ENCODE data around the gene ADGRA3.

The ADGRA3 gene

DNA sequence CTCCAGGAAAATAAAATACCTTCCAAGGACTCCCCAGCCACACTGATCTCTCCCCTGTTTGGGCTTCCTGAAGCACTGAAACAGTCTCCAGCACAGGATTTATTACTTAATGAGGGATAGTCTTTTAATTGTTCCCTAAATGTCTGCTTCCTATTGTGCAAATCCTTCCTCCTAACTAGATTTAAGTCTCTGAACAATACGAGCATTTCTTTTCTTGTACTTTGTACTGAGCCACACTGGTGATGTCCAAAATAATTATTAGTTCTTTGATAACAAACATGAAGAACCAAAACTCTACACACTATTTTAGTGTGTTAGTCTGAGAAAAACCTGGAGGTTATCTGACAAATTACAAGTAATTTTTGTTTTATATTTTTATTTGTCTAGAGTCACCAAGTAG lies 5.1 kb downstream of the ADGRA3 start:
- DNase-seq = no peak

DNA sequence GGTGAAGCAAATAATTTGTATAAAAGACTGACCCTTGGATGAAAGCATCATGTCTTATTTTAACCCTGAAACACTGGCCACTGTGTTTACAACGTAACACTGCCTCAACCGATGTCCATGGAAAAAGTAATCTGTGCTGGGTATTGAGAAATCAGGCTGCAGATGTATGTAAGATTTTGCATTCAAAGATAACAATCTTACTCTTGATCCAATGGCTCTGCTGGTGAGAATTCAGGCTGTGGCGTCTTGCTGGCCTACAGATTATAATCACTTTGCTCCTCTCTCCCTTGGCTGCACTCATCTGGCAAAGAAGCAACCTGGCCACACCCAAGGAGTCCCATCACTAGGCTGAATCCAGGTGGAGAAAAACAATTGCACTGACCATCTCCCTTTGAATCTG lies 7.5 kb downstream of the ADGRA3 start:
- DNase-seq = no peak

DNA sequence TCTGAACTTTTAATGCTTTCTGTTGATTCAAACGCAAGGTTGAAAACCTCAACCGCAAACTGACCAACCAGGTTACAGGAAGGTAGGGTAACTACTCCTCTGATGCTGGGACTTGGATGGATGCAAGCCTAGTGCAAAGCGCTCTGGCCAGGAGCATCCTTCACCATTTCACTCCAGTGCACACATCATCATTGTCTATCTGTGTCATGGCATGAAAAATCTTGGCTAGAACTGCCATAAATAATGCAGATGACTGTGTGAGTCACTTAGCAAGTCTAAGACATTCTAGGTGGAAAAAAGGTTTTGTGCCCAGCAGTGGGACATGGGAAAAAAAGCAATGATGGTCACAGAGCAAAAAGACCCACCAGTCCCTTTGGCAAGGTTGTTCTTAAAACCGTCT lies 10.9 kb downstream of the ADGRA3 start:
- DNase-seq = no peak

DNA sequence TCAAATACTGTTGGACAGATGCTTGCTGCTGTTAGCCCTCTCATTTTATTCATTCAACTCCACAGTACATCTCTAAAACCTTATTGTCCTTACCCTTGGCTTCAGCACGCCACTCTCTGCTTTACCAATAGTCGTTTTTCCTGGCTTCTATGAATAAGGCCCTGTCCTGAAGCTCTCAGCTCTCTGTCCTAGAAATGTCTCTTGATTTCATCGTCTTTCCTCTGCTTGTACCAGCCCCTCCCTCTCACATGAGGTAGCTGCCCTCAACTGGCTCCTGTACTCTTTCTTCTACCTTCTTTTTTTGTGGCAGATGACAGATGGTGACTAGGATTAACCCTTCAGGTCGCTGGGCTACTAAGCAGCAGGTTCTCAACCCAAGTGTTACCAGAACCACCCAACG lies 11.4 kb downstream of the ADGRA3 start:
- DNase-seq = no peak

DNA sequence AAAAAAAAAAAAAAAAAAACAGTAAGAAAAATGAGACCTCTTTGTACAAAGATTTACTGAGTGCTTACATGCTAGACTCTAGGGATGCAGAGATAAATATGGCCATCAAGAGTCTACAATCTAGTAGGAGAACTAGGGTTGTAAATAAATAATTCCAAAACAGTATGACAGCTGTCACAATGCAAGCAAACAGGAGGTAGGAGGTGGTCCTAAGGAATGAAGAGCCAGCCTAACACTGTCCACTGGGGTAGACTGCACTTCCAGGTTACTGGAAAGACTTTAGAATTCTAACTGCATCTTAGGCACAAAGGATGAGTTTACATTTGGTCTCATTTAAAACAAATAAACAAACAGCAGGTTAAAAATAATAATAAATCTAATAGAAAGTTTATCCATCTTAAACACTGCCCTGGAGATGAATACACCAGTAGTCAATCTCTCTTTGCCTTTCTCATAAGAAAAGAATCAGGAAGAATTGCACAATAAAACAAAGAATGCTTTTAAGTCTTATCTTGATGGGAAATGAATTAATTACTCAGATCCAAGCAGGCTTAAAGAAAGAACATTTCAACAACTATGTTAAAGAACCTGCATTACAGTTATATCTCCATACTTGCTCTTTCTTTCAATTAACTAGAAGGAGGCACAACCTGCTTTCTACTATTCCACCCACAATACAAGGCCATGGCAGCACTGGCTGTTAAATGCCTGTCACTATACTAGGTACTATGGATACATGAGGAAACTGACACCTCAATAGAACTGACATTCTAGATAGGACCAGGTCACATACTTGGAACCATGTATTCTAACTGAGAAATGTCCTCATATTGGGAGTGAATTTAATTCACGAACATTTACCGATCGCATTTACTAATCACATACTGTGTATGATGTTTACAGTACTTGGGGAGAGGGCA lies 12.7 kb downstream of the ADGRA3 start:
- DNase-seq = no peak

DNA sequence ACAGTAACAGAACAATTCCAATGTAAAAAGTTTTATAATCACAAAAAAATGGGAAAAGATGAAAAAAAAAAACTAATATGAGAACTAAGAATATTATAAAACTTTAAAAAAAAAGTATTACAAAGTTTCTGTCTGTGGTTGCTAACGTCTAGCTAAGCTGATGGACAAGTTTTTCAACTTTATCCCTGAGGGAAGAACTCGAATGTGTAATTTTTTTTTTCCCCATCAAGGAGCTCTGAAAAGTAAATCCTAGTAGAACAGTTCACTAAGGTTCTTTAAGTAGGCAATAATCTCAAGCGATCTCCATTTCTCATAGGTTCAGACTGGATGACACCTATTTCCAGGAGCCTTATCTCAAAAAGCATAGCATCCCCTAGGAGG lies 14.2 kb downstream of the ADGRA3 start:
- DNase-seq = no peak

DNA sequence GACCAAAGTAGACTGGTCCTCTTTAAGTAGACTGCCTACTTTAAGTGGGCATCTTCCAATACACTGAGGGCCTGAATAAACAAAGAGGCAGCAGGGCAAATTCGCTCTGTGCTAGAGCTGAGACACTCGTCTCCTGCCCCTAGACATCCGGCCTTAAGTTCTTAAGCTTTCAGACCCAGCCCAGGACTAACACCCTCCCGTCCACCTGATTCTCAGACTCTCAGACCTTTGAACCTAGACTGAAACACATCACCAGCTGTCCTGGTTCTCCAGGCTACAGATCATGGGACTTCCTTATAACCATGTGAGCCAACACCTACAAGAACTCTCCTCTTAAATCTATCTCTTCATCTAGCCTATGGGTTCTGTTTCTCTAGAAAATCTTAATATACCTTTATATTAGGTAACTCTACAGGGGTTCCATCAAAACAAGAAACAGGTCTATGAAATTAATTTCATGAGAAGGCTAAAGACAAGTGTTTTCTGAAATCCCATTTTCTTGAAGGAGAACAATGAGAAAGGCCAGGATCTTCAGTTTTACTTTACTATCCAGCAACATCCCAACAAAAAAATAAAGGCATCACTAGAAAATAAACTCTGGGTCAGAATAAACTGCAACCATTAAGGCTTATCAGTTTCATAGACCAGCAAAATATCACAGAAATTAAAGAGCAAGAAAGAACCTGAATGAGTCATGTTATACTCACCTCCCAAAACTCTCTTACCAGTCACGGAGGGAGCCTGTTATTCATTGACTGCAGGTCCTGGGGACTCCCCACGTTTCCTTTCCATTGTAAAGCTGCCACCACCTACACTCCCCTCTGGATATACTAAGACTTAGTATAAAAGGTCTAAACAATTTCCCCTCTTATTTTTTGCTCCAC lies 14.8 kb downstream of the ADGRA3 start:
- DNase-seq = no peak

DNA sequence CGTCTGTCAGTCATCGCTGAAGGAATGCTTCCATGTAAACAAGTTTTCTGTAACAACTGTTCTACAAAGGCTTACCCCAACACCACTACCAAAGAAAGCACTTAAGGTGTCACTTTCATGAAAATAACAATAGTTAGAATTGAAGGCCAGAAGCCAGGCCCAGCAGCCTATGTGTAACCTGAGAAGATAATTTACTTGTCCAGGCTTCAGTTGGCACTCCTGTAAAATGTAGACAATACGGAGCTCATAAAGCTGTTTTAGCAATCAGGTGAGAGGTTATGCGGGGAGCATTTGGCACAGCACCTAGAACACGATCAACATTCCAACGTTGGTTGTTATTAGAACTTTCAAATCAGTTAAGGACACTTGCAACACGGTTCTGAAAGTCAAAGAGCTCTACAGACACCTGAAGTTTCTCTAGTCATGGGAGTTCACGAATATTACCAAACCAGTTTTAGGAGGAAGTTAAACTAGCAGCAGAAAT lies 15.7 kb downstream of the ADGRA3 start:
- DNase-seq = peak; percentile 78

DNA sequence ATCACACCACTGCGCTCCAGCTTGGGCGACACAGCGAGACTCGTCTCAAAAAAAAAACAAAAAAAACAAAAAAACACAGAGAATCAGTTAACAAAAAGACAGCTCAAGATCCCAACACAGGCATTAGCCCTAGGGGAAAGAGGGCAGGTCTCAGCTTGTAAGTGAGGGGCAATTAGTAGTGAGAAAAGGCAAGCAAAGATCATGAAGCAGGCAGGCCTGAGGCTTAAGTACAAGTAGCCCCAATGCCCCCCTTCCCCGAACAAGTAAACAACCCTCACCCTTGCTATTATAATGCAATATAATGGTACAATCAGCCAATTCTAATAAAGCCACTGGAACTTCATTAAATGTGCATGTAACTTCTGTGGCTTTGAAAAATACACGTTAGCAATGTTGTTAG lies 17.0 kb downstream of the ADGRA3 start:
- no peak for DNase-seq

DNA sequence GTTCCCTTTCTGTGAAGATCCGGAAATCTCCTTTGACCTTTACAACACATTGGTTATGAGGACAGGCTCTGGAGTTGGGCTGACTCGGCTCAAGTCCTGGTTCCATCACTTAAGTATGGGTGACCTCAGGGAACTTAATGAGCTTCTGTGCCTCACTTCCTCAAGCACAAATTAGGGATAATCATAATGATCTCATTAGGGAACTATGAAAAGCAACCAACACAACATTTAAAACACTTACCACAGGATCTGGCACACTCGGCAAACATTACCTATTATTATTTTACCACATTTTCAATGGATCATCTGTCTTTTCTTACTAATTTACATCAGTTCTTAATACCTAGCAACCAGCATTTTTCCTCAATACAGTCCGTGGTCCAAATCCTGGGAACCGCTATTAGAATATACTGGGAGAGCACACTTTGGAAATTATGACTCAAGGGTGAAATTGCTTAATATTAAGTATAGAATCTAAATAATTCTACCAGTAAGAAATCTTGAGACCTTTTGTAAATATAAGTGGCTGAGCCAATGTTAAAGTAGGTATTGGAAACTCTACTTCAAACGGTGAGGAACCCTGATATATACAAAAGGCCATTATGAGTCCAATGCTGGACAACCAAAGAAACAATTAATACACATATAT lies 19.6 kb downstream of the ADGRA3 start:
- DNase-seq = no peak

DNA sequence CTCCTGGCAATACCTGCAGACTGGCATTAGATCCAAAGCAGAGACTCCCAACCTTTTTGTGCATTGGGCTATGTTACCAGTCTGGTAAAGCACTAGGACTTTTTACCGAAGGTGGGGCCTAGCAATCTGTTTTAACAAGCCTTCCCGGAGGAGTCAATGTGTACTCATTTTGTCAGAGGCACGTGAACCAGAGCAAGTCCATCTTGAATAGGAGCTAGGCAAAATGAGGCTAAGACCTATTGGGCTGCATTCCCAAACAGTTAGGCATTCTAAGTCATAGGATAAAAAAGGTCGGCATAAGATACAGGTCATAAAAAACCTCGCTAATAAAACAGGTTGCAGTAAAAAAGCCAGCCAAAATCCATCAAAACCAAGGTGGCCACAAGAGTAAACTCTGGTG lies 22.3 kb downstream of the ADGRA3 start:
- no peak for DNase-seq

DNA sequence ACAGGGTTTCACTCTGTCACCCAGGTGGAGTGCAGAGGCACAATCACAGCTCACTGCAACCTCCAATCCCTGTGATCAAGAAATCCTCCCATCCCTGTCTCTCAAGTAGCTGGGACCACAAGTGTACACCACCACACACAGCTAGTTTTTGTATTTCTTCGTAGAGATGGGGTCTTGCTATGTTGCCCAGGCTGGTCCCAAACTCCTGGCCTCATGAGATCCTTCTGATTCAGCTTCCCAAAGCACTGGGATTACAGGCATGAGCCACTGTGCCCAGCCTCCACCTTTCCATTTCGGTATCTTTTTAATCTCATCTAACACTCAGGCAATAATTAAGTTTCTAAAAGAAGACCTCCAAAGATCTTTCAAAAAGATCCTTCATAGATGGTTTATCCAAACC lies 22.9 kb downstream of the ADGRA3 start:
- DNase-seq = no peak

DNA sequence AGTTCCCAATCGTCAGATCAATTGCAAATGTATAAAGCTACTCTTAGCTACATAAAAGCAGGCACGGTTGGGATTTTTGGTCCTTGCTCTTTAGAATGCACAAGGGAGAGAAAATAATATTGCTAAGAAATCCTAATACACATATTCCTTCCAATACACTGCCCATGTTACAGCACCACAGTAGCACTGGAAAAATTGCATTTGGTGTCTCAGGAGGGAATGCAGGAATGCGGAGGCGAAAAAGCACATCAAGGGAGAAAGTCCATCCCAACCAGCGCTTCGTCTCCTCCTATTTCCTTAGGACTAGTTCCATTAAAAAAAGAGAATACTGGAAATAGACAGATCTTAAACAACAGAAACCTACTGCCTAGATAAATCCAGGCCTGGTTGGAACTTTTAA lies 23.9 kb downstream of the ADGRA3 start:
- no peak for DNase-seq

DNA sequence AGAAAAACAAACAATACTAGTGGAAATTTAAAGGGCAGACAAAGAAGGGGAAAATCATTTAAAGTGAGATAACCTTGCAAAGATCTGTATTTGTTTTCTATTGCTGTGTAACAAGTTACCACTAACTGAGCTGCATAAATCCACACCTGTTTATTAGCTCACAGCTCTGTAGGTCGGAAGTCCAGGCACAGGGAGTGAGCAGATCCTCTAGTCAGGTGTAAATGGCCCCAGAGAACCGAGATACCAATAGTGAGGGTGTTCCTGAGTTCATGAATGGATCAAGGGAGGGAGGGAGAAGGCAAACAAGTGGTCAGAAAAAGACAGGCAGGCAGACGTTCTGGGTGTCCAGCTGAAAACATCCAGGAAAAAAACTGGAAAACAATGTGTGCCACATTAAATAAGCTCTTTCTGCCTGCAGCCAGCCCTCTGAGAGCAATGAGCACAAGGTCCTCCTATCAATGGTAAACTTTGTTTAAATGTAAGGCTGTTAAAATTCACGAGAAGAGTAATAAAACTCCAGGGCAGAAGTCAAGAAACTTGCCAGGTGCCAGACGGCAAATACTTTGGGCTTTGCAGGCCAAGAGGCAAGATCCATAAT lies 25.0 kb downstream of the ADGRA3 start:
- no peak for DNase-seq

DNA sequence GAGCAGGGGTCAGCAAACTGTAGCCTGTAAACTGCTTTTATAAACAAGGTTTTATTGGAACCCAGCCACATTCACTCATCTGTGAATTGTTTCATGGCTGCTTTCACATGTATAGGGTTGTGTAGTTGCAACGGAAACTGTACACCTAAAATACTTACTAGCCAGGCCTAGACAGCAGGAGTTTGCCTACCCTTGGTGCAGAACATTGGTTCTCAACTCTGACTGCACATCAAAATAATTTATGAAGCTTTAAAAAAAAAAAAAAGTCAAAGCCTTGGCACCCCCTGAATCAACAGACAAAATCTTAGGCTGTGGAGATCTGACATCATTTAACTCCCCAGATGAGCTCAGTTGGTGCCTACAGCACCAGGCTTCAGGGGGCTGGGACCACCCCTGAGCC lies 27.8 kb downstream of the ADGRA3 start:
- peak; percentile 78 for DNase-seq

DNA sequence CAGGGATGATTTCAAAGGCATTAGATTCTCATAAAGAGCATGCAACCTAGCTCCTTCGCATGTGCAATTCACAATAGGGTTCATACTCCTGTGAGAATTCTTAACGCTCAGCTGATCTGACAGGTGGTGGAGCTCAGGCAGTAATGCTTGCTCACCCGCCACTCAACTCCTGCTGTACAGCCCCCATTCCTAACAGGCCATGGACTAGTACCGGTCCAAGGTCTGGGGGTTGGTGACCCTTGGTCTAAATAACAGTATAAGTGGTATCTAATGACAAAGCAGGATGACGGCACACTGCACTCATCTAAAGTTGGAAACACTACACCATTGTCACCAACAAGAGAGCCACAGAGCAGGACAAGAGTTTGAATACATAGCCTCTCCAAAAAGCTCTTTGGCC lies 28.5 kb downstream of the ADGRA3 start:
- DNase-seq = peak; percentile 43

DNA sequence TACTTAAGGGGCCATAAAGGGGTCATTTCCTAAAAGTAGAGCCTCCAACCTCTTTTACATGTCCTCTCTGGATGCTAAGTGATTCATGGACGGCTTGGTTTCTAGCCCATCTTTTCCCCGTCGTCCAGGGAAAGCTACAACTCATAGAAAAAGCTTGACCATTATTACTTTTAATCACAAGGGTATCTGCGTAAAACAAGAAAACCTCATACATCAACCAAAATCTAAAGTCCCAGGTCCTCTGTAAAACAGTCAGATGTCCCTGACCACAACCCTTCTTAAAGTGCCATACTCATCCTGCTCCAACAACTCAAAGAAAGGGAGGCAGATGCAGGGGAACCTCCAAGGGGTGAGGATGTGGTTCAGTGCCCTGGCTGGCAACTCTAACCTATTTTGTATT lies 29.6 kb downstream of the ADGRA3 start:
- DNase-seq = no peak

DNA sequence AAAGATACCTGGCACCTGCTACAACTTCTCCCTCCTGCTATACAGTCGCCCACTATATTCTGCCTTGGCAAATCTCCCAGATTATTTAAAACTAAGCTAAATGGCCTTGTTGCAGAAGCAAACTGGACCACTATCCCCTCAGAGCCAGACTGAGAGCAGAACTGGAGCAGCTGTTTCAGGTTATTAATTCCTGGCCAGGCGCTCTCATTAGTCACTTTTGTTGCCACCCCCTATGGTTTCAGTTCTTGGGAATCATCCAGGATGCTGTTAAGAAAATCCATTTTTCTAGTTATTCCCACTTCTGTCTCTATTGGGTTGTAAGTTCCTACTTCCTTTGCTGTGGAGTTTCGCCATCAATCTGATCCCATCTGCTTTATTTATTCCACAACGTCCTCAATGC lies 30.1 kb downstream of the ADGRA3 start:
- peak; percentile 15 for DNase-seq

DNA sequence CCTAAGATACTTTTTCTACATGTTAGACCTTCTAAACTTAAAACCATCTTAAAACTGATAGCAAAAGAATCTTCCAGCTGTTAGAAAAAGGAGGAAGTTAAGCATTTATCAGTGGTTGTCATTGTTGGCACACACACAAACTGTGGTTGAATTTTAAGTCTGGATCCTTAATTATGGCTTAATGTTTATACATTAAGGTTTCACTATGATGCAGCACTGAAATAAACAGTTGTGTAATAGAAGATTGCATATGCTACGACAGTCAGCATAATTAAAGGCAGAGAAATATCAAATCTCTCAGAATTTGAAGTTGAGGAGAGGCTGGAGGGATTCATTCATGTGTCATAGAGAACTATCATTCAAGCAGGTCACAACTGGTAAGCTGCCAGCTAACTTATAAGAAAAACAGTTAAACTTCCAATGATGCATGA lies 32.3 kb downstream of the ADGRA3 start:
- no peak for DNase-seq

DNA sequence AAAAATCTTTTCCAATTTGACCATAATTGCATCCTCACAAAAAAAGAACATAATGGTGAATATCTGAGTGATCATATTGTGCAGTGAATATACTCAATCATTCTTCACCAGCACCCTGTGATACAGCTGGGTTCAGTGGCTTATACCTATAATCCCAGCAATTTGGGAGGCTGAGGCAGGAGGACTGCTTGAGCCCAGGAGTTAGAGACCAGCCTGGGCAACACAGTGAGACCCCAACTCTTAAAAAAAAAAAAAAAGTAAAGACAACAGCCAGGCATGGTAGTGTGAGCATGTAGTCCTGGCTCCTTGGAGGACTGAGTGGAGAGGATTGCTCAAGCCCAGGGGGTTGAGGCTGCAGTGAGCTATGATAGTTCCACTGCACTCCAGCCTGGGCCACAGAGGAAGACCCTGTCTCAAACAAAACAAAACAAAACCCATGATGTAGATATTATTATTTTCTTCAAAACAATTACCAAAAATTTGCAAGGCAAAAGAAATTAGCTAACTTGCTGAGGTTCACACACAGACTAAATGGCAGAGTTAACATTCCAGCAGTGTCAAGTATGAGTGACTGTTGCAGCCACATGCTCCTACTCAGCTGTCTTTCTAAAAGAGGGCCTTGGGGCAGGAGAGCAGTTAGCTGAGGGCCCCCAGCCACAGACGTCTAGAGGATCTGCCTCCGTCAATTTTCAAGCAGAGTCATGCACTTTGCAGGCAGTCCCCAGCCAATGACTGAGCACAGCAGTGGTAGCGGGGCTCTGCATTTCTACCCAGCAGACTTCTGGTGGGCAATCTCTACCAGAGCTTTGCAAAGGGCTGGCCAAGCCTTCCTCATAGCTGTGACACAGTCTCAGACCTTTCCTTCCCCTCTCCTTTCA lies 33.4 kb downstream of the ADGRA3 start:
- no peak for DNase-seq

DNA sequence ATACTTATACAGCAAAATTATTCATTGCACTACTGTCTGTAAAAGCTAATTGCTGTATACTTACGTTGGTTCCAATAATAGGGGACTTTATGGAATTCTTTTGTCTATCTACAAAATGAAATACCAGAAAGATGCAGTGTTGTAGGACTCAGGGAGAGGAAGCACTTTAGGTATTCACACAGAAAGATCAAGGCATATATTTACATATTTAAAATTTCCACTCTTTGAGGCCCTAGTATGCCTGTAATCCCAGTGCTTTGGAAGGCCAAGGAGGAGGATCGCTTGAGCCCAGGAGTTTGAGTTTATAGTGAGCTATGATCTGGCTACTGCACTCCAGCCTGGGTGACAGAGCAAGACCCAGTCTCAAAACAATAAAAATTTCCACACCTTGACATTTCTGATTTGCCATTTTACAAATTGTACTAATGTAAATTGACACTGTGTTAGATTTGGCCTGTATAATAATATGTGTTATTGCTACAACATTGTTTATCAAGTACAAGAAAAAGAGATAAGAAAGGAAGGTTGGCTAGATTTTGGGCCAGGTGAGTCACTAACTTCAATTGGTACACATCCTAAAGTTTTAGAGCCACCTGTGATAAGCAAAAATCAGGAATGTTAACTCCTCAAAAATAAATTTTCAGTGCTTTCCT lies 35.1 kb downstream of the ADGRA3 start:
- DNase-seq = no peak
